ENCODE data around the gene SENP7.

DNA sequence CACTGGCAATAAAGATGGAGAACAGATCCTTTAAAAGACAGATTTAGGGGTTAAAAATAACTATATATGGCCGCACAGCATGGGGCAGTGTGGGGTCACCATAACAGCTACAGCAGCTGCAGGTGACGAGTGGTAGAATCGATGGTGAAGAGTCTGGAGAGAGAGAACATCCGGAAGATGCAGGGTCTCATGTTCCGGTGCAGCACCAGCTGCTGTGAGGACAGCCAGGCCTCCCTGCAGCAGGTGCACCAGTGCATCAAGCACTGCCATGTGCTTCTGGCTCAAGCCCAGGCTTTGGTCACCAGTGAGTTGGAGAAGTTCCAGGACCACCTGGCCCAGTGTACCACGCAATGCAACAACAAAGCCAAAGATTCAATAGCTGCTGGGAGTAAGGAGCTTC, 98.9 kb downstream of the SENP7 start:
- TF ChIP-seq CTCF (IDR thresholded peaks at IDR 0.05) (no peak), POLR2A (IDR thresholded peaks at IDR 0.05) (no peak)

Data from Peyer's patch (tissue), 4 donors.